GM12891 (cell line): ENCODE results near the gene TEX55.

Experiments
- DNase-seq: peaks from one replicate; pipeline ENCODE4 v3.0.0; 2011; ENCODE audit warnings: low spot score; ENCODE audit not compliant: insufficient read length
- FAIRE-seq: peaks from 2 replicates; lab custom pipeline; 2011; peaks lifted over from hg19 to GRCh38; lab: Jason Lieb, UNC
- PAX5 ChIP-seq: IDR thresholded peaks from 2 replicates; pipeline ENCODE4 v1.6.1; 2011; ENCODE audit warnings: low read length, moderate library complexity, mild to moderate bottlenecking; ENCODE audit not compliant: insufficient read depth, severe bottlenecking
- POLR2A ChIP-seq: IDR thresholded peaks from 2 replicates; pipeline ENCODE4 v1.6.1; 2011; ENCODE audit warnings: low read depth, low read length, control low read depth
- POLR2AphosphoS5 ChIP-seq: IDR thresholded peaks from 2 replicates; pipeline ENCODE4 v1.6.1; 2011; ENCODE audit warnings: low read depth, low read length, control low read depth
- POU2F2 ChIP-seq: IDR thresholded peaks from 2 replicates; pipeline ENCODE4 v1.6.1; 2011; ENCODE audit warnings: low read depth, mild to moderate bottlenecking, control low read depth, low read length, moderate library complexity
- SPI1 ChIP-seq: IDR thresholded peaks from 2 replicates; pipeline ENCODE4 v1.6.1; 2011; ENCODE audit warnings: low read depth, low read length, control low read depth
- TAF1 ChIP-seq: IDR thresholded peaks from 2 replicates; pipeline ENCODE4 v1.6.1; 2011; ENCODE audit warnings: low read depth, low read length, control low read depth

The TEX55 gene

GRCh38 chr3:119187266-119187665 lies 41.3 kb downstream of the TEX55 start:
- TF ChIP-seq POLR2A = no peak
- TF ChIP-seq PAX5 = no peak
- no peak for TF ChIP-seq POLR2AphosphoS5
- TF ChIP-seq SPI1 = no peak
- TF ChIP-seq POU2F2 = no peak
- no peak for TF ChIP-seq TAF1
- no peak for FAIRE-seq
- no peak for DNase-seq

- TF ChIP-seq POU2F2 = no peak
- TF ChIP-seq TAF1 = no peak
- TF ChIP-seq PAX5 = no peak
- TF ChIP-seq POLR2A = no peak
- no peak for TF ChIP-seq SPI1
- no peak for TF ChIP-seq POLR2AphosphoS5
- DNase-seq (no peak), FAIRE-seq (no peak)
These were observed 45.8 kb downstream of the TEX55 start for GRCh38 chr3:119191800-119192199.

GRCh38 chr3:119194237-119195150 lies 48.5 kb downstream of the TEX55 start:
- FAIRE-seq = no peak

GRCh38 chr3:119195151-119195476 lies 49.1 kb downstream of the TEX55 start:
- no peak for DNase-seq
- no peak for TF ChIP-seq POU2F2
- no peak for TF ChIP-seq POLR2A
- TF ChIP-seq SPI1 = no peak
- no peak for TF ChIP-seq PAX5
- TF ChIP-seq TAF1 = no peak
- no peak for TF ChIP-seq POLR2AphosphoS5
- no peak for FAIRE-seq

More at GRCh38 chr3:119194237-119195150, 48.5 kb downstream of the TEX55 start:
- TF ChIP-seq POLR2A = no peak
- no peak for TF ChIP-seq PAX5
- TF ChIP-seq TAF1 = no peak
- no peak for TF ChIP-seq POLR2AphosphoS5
- TF ChIP-seq POU2F2 = no peak
- no peak for TF ChIP-seq SPI1
- DNase-seq = no peak

- TF ChIP-seq SPI1 = no peak
- TF ChIP-seq PAX5 = no peak
- no peak for TF ChIP-seq POU2F2
- TF ChIP-seq POLR2AphosphoS5 = no peak
- TF ChIP-seq POLR2A = no peak
- TF ChIP-seq TAF1 = no peak
- FAIRE-seq (no peak), DNase-seq (no peak)
These were observed 49.9 kb downstream of the TEX55 start for GRCh38 chr3:119195911-119196310.
